GM19193 (cell line): ENCODE results near the gene ANKRD40.

Experiments used
- POLR2A ChIP-seq: IDR thresholded peaks from 4 replicates; pipeline ENCODE4 v1.6.1; 2011; ENCODE audit not compliant: insufficient read depth, insufficient read length; ENCODE audit errors: extremely low read depth

The ANKRD40 gene

GRCh38 chr17:50667259-50668024 is 40.3 kb downstream of the ANKRD40 start:
- no peak for TF ChIP-seq POLR2A

- TF ChIP-seq POLR2A, result no peak
Observed at GRCh38 chr17:50666316-50666715, 41.4 kb downstream of the ANKRD40 start.

GRCh38 chr17:50665838-50666237 is 41.9 kb downstream of the ANKRD40 start:
- TF ChIP-seq POLR2A, result no peak

GRCh38 chr17:50664788-50665458 is 42.8 kb downstream of the ANKRD40 start:
- no peak for TF ChIP-seq POLR2A

GRCh38 chr17:50663812-50664374 is 43.8 kb downstream of the ANKRD40 start:
- TF ChIP-seq POLR2A, result no peak

- TF ChIP-seq POLR2A, result no peak
Observed at GRCh38 chr17:50662632-50663225, 45.0 kb downstream of the ANKRD40 start.

GRCh38 chr17:50661795-50662391 is 45.8 kb downstream of the ANKRD40 start:
- TF ChIP-seq POLR2A, result no peak

GRCh38 chr17:50661348-50661747 is 46.4 kb downstream of the ANKRD40 start:
- no peak for TF ChIP-seq POLR2A

- TF ChIP-seq POLR2A, result no peak
Observed at GRCh38 chr17:50660887-50661345, 46.8 kb downstream of the ANKRD40 start.

- no peak for TF ChIP-seq POLR2A
Observed at GRCh38 chr17:50660042-50660886, 47.5 kb downstream of the ANKRD40 start.

- no peak for TF ChIP-seq POLR2A
Observed at GRCh38 chr17:50659179-50659578, 48.5 kb downstream of the ANKRD40 start.

- no peak for TF ChIP-seq POLR2A
Observed at GRCh38 chr17:50658616-50659015, 49.1 kb downstream of the ANKRD40 start.

- no peak for TF ChIP-seq POLR2A
Observed at GRCh38 chr17:50657627-50658026, 50.1 kb downstream of the ANKRD40 start.

GRCh38 chr17:50657054-50657453 is 50.7 kb downstream of the ANKRD40 start:
- no peak for TF ChIP-seq POLR2A
